ENCODE results near the gene ERVK3-1.
"Not testable (repeated sequence)": the region's sequence is repeated elsewhere in the genome, so short reads cannot be mapped to it uniquely, and the experiment has no call there.

Gene ERVK3-1

GRCh38 chr19:58346961-58347929 is 42.1 kb downstream of the ERVK3-1 start:
- peak; percentile 68 to 80 for DNase-seq

GRCh38 chr19:58348080-58348479 is 42.9 kb downstream of the ERVK3-1 start:
- not testable (repeated sequence) for DNase-seq

GRCh38 chr19:58349590-58349989 is 44.4 kb downstream of the ERVK3-1 start:
- no peak for DNase-seq

- DNase-seq = no peak
These were observed 45.1 kb downstream of the ERVK3-1 start for GRCh38 chr19:58350001-58350861.

DNA sequence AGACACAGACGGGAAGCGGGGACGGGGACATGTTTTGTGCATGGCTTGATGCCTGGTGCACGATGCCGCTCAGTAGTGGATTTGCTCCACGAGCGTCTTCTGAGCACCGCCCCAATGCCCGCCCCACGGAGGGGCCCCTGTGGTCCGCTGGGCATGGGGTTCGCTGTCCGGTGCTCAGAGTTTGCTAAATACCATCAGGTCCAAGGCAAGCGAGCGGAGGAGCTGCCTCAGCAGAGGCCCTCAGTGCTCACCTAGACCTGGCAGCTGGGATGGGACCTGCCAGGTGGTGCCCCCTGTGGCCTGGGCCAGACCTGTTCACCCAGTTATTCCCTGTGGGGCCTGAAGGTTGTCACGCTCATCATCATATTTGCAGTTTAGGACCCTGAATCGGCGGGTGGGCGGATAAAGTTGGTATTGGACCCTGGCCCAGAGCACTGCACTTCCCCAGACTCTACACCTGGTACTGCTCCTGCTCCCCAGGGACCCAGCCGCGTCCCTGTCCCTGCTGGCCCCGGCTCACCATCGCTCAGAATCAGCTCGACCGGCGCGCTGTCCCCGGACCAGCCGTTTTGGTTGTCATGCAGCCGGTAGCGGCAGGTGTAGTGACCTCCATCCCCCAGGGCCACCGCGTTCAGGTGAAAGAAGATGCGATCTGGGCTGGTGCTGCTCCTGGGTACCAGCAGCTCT is 45.8 kb downstream of the ERVK3-1 start:
- DNase-seq = no peak

DNA sequence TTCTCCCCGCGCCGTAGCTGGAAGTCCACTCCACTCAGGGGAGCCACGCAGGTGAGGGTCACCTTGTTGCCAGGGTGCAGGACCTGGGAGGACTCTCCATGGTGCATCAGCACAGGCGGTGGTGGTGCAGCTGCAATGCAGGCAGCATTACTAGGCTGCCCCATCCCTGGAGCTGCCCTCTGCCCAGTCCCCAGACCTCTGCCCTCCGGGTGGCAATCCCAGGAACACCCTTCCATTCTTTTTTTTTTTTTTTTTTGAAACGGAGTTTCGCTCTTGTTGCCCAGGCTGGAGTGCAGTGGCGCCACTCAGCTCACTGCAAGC is 46.3 kb downstream of the ERVK3-1 start:
- DNase-seq = no peak

- DNase-seq = no peak
These were observed 47.0 kb downstream of the ERVK3-1 start for GRCh38 chr19:58351990-58352755.

GRCh38 chr19:58352760-58353671 is 47.8 kb downstream of the ERVK3-1 start, which contains the start of gene A1BG:
Gene A1BG, minus strand, starts transcription at chr19:58353492. Its CDS starts 55 bp downstream, at chr19:58353437.
- DNase-seq = no peak

DNA sequence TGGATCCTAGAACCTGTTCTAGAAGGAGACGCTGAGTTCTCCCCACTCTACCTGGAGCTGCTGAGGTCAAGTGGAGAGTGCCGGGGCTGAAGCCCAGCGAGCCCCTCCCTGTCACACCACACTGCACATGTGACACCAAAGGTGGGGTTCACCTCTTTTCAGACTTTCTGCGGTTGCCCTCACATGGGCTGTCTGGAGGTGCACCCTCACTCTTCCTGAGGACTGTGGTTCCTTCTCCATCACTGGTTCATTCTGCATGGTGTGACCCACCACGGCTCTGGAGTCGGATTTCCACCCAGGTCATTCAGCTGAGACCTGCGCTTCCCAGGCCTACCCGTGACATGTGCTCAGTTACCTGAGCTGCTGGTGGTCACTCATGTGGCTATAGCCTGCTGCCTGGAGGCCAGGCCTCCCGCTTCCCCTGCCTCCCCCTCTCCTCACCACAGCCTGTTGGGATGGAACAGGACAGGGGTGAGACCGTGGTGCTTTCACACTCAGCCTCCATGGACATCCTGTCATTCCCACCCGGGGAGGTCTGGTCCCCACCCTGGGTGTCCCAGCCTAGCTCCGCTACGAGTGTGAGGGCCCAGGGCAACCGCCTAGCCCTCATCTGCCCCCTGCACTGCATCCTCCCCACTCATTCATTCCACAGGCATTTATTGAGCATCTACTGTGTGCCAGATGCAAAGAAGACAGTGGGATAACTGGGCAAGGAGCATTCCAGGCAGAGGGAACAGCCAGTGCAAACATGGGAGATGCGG is 48.7 kb downstream of the ERVK3-1 start:
- no peak for DNase-seq

DNA sequence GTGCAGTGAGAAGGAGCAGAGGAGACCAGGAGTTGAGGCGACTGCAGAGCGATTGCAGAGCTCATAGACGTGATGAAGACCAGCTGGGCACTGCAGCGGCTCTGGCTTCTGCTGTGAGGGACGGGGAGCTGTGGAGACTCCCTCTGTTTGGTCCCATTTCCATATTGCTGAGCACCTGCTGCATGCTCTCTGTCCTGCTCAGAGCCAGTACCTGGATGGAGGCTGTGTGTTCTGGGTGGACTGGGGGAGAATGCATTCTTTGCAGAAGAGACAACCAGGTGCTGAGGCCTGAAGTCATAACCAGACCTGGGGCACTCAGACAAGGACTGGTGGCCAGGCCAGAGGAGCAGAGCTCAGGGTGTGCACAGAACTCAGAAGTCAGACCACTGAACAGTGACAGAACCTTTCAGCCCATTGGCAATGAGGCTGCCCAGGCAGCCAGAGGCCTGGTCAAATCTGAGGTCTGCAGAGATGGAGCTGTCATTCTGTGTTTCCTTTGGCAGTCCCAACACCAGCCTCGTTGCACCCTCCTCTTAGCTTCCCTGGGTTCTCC is 49.4 kb downstream of the ERVK3-1 start:
- no peak for DNase-seq

DNA sequence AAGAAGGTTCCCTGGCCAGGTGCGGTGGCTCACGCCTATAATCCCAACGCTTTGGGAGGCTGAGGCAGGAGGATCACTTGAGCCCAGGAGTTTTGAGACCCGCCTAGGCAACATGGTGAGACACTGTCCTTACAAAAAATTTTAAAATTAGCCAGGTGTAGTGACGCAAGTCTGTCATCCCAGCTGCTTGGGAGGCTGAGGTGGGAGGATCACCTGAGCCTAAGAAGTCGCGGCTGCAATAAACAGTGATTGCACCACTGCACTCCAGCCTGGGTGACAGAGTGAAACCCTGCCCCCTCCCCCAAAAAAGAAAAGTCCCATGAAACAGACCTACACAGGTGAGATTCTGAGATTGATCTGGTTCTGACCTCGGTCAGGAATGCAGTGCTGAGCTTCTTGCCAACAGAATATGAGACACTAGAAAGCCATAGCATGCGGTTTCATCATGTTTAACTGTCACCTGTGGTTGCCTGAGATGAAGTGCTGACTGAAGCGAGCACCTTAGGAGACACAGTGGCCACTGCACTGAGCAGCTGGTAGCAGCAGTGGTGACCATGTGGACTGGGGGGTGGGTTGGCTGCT is 50.1 kb downstream of the ERVK3-1 start:
- no peak for DNase-seq

DNA sequence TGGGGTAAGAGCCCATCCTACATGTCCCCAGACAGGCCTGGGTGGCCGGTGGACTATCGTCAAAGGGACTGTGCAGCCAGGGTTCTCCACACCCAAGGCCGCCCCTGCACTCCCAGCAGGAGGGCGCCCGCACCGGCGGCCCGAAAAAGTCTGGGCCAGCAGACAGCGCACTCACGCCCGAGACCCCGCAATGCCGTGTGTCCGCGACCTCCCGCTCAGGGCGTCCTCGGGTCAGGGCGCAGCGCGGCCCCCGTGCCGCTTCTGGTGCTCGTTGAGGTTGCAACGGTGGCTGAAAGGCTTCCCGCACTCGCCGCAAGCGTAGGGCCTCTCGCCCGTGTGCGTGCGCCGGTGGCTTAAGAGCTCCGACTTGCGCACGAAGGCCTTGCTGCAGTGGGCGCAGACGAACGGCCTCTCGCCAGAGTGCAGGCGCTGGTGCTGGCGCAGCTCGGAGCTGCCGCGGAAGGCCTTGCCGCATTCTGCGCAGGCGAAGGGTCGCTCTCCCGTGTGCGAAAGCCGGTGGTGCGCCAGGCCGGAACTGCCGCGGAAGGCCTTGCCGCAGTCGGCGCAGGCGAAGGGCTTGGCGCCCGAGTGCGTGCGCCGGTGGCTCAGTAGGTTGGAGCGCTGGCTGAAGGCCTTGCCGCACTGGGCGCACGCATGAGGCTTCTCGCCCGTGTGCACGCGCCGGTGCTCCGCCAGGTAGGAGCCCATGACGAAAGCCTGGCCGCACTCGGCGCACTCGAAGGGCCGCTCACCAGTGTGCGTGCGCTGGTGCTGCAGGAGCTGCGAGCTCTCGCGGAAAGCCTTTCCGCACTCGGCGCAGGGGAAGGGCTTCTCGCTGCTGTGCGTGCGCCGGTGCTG is 51.0 kb downstream of the ERVK3-1 start:
- DNase-seq = peak in 1 of 2 donors; percentile 14

GRCh38 chr19:58356766-58357480 is 51.7 kb downstream of the ERVK3-1 start:
- no peak for DNase-seq

DNA sequence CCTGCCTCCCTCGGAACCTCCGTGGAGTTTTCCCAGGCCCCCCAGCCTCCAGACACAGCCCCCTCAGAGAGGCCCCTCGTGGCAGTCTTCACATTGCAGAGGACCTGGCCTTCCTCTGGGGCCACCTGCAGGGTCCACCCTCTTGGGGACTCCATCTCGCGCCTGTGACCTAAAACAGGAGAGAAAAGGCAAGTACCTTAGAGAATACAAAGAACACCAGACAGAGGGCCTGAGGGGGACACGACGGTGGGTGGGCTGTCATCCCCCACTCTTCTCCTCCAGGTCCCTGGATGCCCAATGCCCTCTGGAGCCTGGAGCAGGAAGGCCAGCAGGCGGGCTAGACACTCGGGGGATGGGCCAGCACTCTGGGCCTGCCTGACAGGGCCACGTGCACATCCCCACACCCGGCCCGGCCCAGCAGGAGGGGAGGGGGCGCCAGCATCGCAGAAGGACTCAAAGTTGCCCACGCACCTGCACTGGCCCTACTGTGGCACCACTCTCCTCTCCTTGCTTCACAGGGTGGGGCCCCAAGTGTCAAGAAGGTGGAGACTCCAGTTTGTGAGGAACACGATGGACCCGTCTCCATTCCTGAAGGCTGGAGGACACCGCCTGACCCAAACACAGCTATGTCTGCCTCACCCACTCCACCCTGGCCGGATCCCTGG is 52.4 kb downstream of the ERVK3-1 start:
- DNase-seq = no peak

- peak; percentile 62 to 77 for DNase-seq
These were observed 56.7 kb downstream of the ERVK3-1 start for GRCh38 chr19:58361900-58362271.

DNA sequence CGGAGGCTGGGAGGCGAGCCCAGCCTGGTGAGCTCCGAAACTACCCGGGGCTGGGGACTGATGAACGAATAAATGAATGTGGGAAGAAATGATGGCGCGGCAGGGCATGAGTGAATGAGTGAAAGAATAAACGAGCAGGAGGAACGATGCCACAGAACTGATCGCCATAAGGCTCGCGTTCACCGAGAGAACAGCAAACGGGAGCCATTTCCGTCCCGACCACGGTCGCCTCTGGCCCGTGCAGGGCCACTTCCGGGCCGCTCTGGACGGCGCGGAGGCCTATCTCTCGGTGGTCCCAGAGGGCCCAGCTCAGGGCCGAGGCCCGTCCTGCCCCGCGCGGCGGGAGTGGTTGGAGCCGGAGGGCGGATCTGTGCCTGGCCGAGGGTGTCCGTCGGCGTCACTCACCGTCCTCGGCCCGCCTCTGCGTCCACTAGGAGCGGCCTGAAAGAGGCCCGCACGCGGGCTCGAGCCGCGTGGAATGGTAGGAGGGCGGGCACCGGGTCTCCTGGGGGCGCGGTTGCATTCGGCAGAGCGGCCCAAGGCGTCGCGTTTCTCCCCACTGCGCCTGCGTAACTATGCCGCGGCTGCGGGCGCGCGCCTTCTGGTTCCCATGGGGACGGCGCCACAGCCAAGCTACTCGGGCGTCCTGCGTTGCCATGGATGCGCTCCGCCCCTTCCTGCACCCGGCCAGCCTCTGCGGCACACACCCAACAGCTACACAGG is 57.3 kb downstream of the ERVK3-1 start, which contains the start of gene ZNF497:
Gene ZNF497, minus strand, starts transcription at position 480 of the 723 bp plus-strand sequence. CDS start 5,116 bp downstream, outside the sequence.
- peak; percentile 95 to 96 for DNase-seq
